ENCODE data around the gene FASN.

The FASN gene

GRCh38 chr17:82072827-82073226 is 25.2 kb downstream of the FASN start:
- no peak for DNase-seq

- no peak for DNase-seq
Observed at GRCh38 chr17:82070611-82071010, 27.4 kb downstream of the FASN start.

GRCh38 chr17:82065638-82066303 is 32.3 kb downstream of the FASN start, which contains the start of gene DUS1L:
DUS1L (minus strand) TSS chr17:82065804; CDS start chr17:82065059, 745 bp downstream.
- no peak for DNase-seq

GRCh38 chr17:82065193-82065637 is 32.8 kb downstream of the FASN start:
- no peak for DNase-seq

- DNase-seq: no peak
Observed at GRCh38 chr17:82064433-82065192, 33.4 kb downstream of the FASN start.

GRCh38 chr17:82063424-82064415 is 34.3 kb downstream of the FASN start:
- DNase-seq: no peak

GRCh38 chr17:82062984-82063368 is 35.1 kb downstream of the FASN start:
- DNase-seq: no peak

- DNase-seq: no peak
Observed at GRCh38 chr17:82062076-82062983, 35.7 kb downstream of the FASN start.

GRCh38 chr17:82061047-82061925 is 36.8 kb downstream of the FASN start:
- DNase-seq: no peak

- no peak for DNase-seq
Observed at GRCh38 chr17:82060614-82061013, 37.4 kb downstream of the FASN start.

- no peak for DNase-seq
Observed at GRCh38 chr17:82060001-82060380, 38.0 kb downstream of the FASN start.

GRCh38 chr17:82059272-82060000 is 38.6 kb downstream of the FASN start:
- DNase-seq: no peak

GRCh38 chr17:82058855-82059249 is 39.2 kb downstream of the FASN start:
- no peak for DNase-seq

GRCh38 chr17:82058230-82058854 is 39.7 kb downstream of the FASN start:
- DNase-seq: no peak

GRCh38 chr17:82056729-82057621 is 41.1 kb downstream of the FASN start:
- no peak for DNase-seq

- no peak for DNase-seq
Observed at GRCh38 chr17:82055965-82056728, 41.9 kb downstream of the FASN start.

GRCh38 chr17:82055023-82055964 is 42.7 kb downstream of the FASN start:
- no peak for DNase-seq
